HepG2 (cell line): ENCODE data around the gene BHLHE23. TPM values are rescaled to one million over a fixed set of nuclear protein-coding genes. Genes with fewer than 3 reads are reported as not detected.

ENCODE experiments used
- ATAC-seq: fragments of 200-7000 bp; cut with Tn5 transposase; 3 replicates; pipeline ENCODE4 v1.9.1; 2020; ENCODE audit warnings: mild to moderate bottlenecking, moderate library complexity
- BruUV-seq: library from RNA; stranded (reverse); fragments of 400-500 nt; replicated peaks from 2 replicates; lab custom pipeline; 2021; lab: Mats Ljungman, UMichigan
- CTCF ChIA-PET: fragments of 300-600 bp; formaldehyde crosslinking; extraction: SDS; loops from one replicate; lab custom pipeline; 2021; ENCODE audit warnings: low total read pairs, inconsistent platforms, low intra/inter-chr PET ratio; lab: Yijun Ruan, JAX
- POLR2A ChIA-PET: fragments of 350-600 bp; sonication (Branson Sonifier 250); formaldehyde crosslinking; loops from one replicate; lab custom pipeline; 2020; ENCODE audit warnings: antibody characterized with exemption, inconsistent platforms; lab: Yijun Ruan, JAX
- DNase-seq: peaks from one replicate; pipeline ENCODE4 v3.0.0-alpha.2; 2015; ENCODE audit warnings: low spot score
- FAIRE-seq: peaks from 3 replicates; lab custom pipeline; 2011; peaks lifted over from hg19 to GRCh38; lab: Jason Lieb, UNC
- H2AFZ ChIP-seq: one replicate; pipeline ENCODE4 v1.6.1; 2011; ENCODE audit warnings: low read length, inconsistent platforms
- H3K27ac ChIP-seq: fragments of 300-600 bp; 3 replicates; pipeline ENCODE4 v1.8.0; 2011; ENCODE audit warnings: mixed run types, mild to moderate bottlenecking, mixed read lengths, low read length, inconsistent platforms; ENCODE audit not compliant: insufficient read depth; ENCODE audit errors: extremely low read length
- H3K27me3 ChIP-seq, 2 experiments: fragments of 200-600 bp in 1 of 2; 2 replicates in 1 of 2; 3 replicates in 1 of 2; pipeline versions ENCODE4 v1.6.0 to v1.8.0; 2011; ENCODE audit warnings: low read length in 2 of 2, mild to moderate bottlenecking in 2 of 2, moderate library complexity in 2 of 2, inconsistent platforms in 1 of 2; ENCODE audit not compliant: insufficient read depth in 2 of 2, control insufficient read depth in 1 of 2
- H3K36me3 ChIP-seq, 2 experiments: fragments of 200-600 bp in 1 of 2; replicated peaks in 1 of 2; 2 replicates in 1 of 2; 3 replicates in 1 of 2; pipeline versions ENCODE4 v1.5.1 to v1.8.0; 2011; ENCODE audit warnings: low read length in 2 of 2, inconsistent platforms in 1 of 2; ENCODE audit not compliant: insufficient read depth in 2 of 2, control insufficient read depth in 1 of 2
- H3K4me1 ChIP-seq: 2 replicates; pipeline ENCODE4 v1.5.1; 2012; ENCODE audit warnings: low read length, inconsistent platforms; ENCODE audit not compliant: insufficient read depth
- H3K4me2 ChIP-seq: 2 replicates; pipeline ENCODE4 v1.6.0; 2011; ENCODE audit warnings: low read depth, low read length, inconsistent platforms
- H3K4me3 ChIP-seq, 3 experiments: fragments of 200-600 bp in 1 of 3; sonication (generic), shearing (Covaris generic) in 1 of 3; replicated peaks in 1 of 3; 2 replicates each; pipeline ENCODE4 v1.5.1; 2011 to 2016; ENCODE audit warnings: low read length in 3 of 3, inconsistent platforms in 2 of 3, low read depth in 2 of 3, mild to moderate bottlenecking in 2 of 3, control low read depth in 1 of 3, mixed read lengths in 1 of 3; ENCODE audit not compliant: insufficient read depth in 1 of 3
- H3K79me2 ChIP-seq: one replicate; pipeline ENCODE4 v1.6.1; 2011; ENCODE audit warnings: low read length, inconsistent platforms; ENCODE audit not compliant: insufficient read depth
- H3K9ac ChIP-seq: 2 replicates; pipeline ENCODE4 v1.6.0; 2011; ENCODE audit warnings: mild to moderate bottlenecking, low read depth, low read length, inconsistent platforms; ENCODE audit not compliant: insufficient read depth
- H3K9me3 ChIP-seq: 2 replicates; pipeline ENCODE4 v1.5.1; 2012; ENCODE audit warnings: mild to moderate bottlenecking, low read length
- H4K20me1 ChIP-seq: 2 replicates; pipeline ENCODE4 v1.6.0; 2011; ENCODE audit warnings: inconsistent platforms, mild to moderate bottlenecking, low read length, moderate library complexity; ENCODE audit not compliant: insufficient read depth
- ATAD3A ChIP-seq: sonication (generic); formaldehyde crosslinking; IDR thresholded peaks from 2 replicates; pipeline ENCODE4 v1.4.0; 2020; ENCODE audit warnings: missing genetic modification reagents
- EEA1 ChIP-seq: sonication (generic); formaldehyde crosslinking; IDR thresholded peaks from 2 replicates; pipeline ENCODE4 v1.5.1; 2020; ENCODE audit warnings: mild to moderate bottlenecking, missing genetic modification reagents, borderline replicate concordance
- GPN1 ChIP-seq: sonication (generic); formaldehyde crosslinking; IDR thresholded peaks from 2 replicates; pipeline ENCODE4 v1.5.1; 2020; ENCODE audit warnings: missing genetic modification reagents, borderline replicate concordance
- ISL2 ChIP-seq: sonication (generic); formaldehyde crosslinking; IDR thresholded peaks from 2 replicates; pipeline ENCODE4 v1.5.0; 2020; ENCODE audit warnings: missing genetic modification reagents
- KLF9 ChIP-seq: IDR thresholded peaks from 2 replicates; pipeline ENCODE4 v1.6.1; 2016; ENCODE audit warnings: low read depth
- MED1 ChIP-seq: sonication (generic); formaldehyde crosslinking; IDR thresholded peaks from 2 replicates; pipeline ENCODE4 v1.4.0; 2020; ENCODE audit warnings: missing genetic modification reagents
- MYC ChIP-seq: sonication (generic); formaldehyde crosslinking; IDR thresholded peaks from 2 replicates; pipeline ENCODE4 v1.9.0; 2021; ENCODE audit warnings: missing genetic modification reagents, borderline replicate concordance
- SIN3B ChIP-seq: fragments of 150-350 bp; IDR thresholded peaks from 2 replicates; pipeline ENCODE4 v1.6.1; 2014; ENCODE audit warnings: low read length
- SP1 ChIP-seq, 2 experiments: fragments of 450-650 bp in 1 of 2; sonication (generic) in 1 of 2; formaldehyde crosslinking in 1 of 2; IDR thresholded peaks; 2 replicates each; pipeline versions ENCODE4 v1.4.0 to v1.6.1; 2016 to 2020; ENCODE audit warnings: missing genetic modification reagents in 1 of 2
- ZFP36L2 ChIP-seq: sonication (generic); formaldehyde crosslinking; IDR thresholded peaks from 2 replicates; pipeline ENCODE4 v1.4.0; 2020; ENCODE audit warnings: missing genetic modification reagents
- ZNF225 ChIP-seq: sonication (generic); formaldehyde crosslinking; IDR thresholded peaks from 2 replicates; pipeline ENCODE4 v1.4.0; 2020; ENCODE audit warnings: mild to moderate bottlenecking, missing genetic modification reagents
- ZNF446 ChIP-seq: sonication (generic); formaldehyde crosslinking; IDR thresholded peaks from 2 replicates; pipeline ENCODE4 v1.5.0; 2020; ENCODE audit warnings: mild to moderate bottlenecking, missing genetic modification reagents
- ZNF564 ChIP-seq: sonication (generic); formaldehyde crosslinking; IDR thresholded peaks from 2 replicates; pipeline ENCODE4 v1.8.1; 2023; ENCODE audit warnings: mild to moderate bottlenecking, missing genetic modification reagents
- WGBS: methylation state at CpG from one replicate; pipeline ENCODE4 v1.1.6; 2017; ENCODE audit warnings: low lambda C conversion rate; 5-methylcytosine and 5-hydroxymethylcytosine counted together
- in situ Hi-C: cut with HindIII; loops from 2 replicates; pipeline ENCODE4 v1.10.0; 2017; ENCODE audit warnings: low pct_unique_long_range_greater_than_20kb; ENCODE audit not compliant: extremely low pct_ligation_motif_present
- intact Hi-C: fragments of 100-400 bp; cut with micrococcal nuclease; formaldehyde crosslinking; loops from one replicate; pipeline ENCODE4 v1.10.0; 2022; ENCODE audit not compliant: unreplicated experiment
- polyA plus RNA-seq, 8 experiments: library from polyadenylated mRNA; depleted of rRNA in 3 of 8; stranded (reverse) in 7 of 8; unstranded in 1 of 8; fragments of >200 nt; fragmentation: Illumina TruSeq in 4 of 8; extraction: Trizol in 4 of 8; gene quantifications; 2 replicates each; pipeline versions ENCODE4 v1.2.1 to v1.2.3, GENCODE V29; 2011 to 2016; ENCODE audit warnings: low read depth in 4 of 8, missing spikeins in 1 of 8, mixed read lengths in 1 of 8; ENCODE audit not compliant: insufficient read depth in 1 of 8
- total RNA-seq, 5 experiments: library from RNA; depleted of rRNA; stranded (reverse); fragments of >200 nt; fragmentation: Illumina TruSeq; extraction: Trizol; gene quantifications; 2 replicates each; pipeline ENCODE4 v1.2.3, GENCODE V29; 2016; ENCODE audit warnings: low read depth in 1 of 5
- TF ChIP-seq, protein P1 (sequence below): sonication (generic); formaldehyde crosslinking; IDR thresholded peaks from 2 replicates; pipeline ENCODE4 v1.4.0; 2020; ENCODE audit warnings: missing genetic modification reagents
- TF ChIP-seq, protein P2 (sequence below): sonication (generic); formaldehyde crosslinking; IDR thresholded peaks from 2 replicates; pipeline ENCODE4 v1.5.0; 2020; ENCODE audit warnings: mild to moderate bottlenecking, missing genetic modification reagents
- TF ChIP-seq, protein P3 (sequence below): sonication (generic); formaldehyde crosslinking; IDR thresholded peaks from 2 replicates; pipeline ENCODE4 v1.8.0; 2022; ENCODE audit warnings: mild to moderate bottlenecking, missing genetic modification reagents, moderate library complexity

BHLHE23 gene
- total and polyA plus RNA-seq, 2 of the 13 experiments (the other 11 are each of a cell fraction or from before 2014, with no cell fraction given), result not detected

DNA sequence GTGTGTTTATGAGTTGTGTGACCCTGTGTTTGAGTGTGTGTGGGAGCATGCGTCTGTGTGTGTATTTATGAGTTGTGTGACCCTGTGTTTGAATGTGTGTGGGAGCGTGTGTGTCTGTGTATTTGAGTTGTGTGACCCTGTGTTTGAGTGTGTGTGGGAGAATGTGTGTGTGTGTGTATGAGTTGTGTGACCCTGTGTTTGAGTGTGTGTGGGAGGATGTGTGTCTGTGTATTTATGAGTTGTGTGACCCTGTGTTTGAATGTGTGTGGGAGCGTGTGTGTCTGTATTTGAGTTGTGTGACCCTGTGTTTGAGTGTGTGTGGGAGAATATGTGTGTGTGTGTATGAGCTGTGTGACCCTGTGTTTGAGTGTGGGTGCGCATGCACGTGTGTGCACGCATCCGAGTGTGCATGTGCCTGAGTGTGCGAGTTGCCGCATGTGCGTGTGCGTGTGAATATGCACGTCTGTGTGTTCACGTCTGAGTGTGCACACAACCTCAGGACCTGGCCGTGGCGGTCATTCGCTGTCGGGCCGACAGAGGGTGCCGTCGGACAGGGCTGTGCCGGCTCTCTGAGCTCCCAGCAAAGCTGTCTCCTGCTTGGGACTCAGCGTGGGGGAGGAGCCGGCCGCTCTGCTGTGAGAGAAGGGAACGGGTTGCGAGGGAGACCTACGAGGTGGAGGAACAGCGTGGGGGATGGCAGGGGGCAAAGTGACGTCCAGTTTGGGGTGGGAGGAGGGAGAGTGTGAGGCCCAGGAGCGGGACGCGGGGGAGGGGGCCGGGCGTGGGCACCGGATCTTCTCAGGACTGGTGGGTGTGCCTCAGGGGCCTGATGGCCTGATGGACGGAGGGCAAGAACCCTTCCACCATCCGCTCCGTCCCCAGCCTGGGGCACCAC is 34.6 kb downstream of the BHLHE23 start:
- peak; percentile 63 for ATAC-seq
- WGBS, result 2% methylated on average over 33 of the region's 38 CpGs
- Histone ChIP-seq H4K20me1 (peaks cover 16% of the 10 kb centered on the region; the same call in 1 of the 2 replicates), H3K36me3 (peaks cover 0 to 5% of the 10 kb centered on the region in 2 experiments; a peak in 2 of 5 replicates), H3K27me3 (peaks cover 27 to 61% of the 10 kb centered on the region in 2 experiments), H3K4me1 (peaks cover 45% of the 10 kb centered on the region), H3K79me2 (no peaks in the 10 kb centered on the region), H3K9me3 (no peaks in the 10 kb centered on the region), H2AFZ (no peak overlapping the region), H3K27ac (no peak overlapping the region), H3K4me2 (peak overlapping the region; percentile 80), H3K4me3 (peak overlapping the region; percentile 1 to 65 (median 48); a peak in 4 of 6 replicates), H3K9ac (peak overlapping the region; percentile 63; the same call in 1 of the 2 replicates)
- CTCF ChIA-PET, result interaction anchor here (2.2 kb wide), 1 partner anchor 36 kb away, joined by 42 read pairs; no protein-coding TSS in a partner anchor
- POLR2A ChIA-PET, result interaction anchor here (0.6 to 1.3 kb wide), 9 partner anchors 12 to 601 kb away, joined by 3 to 10 read pairs (median 4); partner anchors contain the start of gene GID8
- in situ Hi-C loops (no loop called here), intact Hi-C loops (loop anchor here (1.0 to 2.0 kb wide), 3 partner anchors 17 to 37 kb away; no protein-coding TSS in a partner anchor)
- peak; percentile 91 for FAIRE-seq
- peak; percentile 79 for DNase-seq
- no TSS peak for BruUV-seq
- TF ChIP-seq ZNF564 (CRISPR knock-in tag) (no peak), ZNF446 (CRISPR knock-in tag) (no peak; the same call in 1 of the 2 replicates), GPN1 (CRISPR knock-in tag) (peak; percentile 39; the same call in 1 of the 2 replicates), ISL2 (CRISPR knock-in tag) (no peak), KLF9 (CRISPR knock-in tag) (no peak), EEA1 (CRISPR knock-in tag) (peak; percentile 90), ZNF225 (CRISPR knock-in tag) (peak; percentile 95), SIN3B (no peak; the same call in 1 of the 2 replicates), SP1 (IDR thresholded peaks at IDR 0.05) (no peak), SP1 (CRISPR knock-in tag; IDR thresholded peaks at IDR 0.05) (peak; percentile 11; the same call in 1 of the 2 replicates), ATAD3A (CRISPR knock-in tag) (0 out of 2 replicates have a peak, but pooled peaks have one; percentile 75), MYC (CRISPR knock-in tag) (peak; percentile 81), ZFP36L2 (CRISPR knock-in tag) (no peak), MED1 (CRISPR knock-in tag) (peak; percentile 71; the same call in 1 of the 2 replicates)
- TF ChIP-seq, protein P1, sequence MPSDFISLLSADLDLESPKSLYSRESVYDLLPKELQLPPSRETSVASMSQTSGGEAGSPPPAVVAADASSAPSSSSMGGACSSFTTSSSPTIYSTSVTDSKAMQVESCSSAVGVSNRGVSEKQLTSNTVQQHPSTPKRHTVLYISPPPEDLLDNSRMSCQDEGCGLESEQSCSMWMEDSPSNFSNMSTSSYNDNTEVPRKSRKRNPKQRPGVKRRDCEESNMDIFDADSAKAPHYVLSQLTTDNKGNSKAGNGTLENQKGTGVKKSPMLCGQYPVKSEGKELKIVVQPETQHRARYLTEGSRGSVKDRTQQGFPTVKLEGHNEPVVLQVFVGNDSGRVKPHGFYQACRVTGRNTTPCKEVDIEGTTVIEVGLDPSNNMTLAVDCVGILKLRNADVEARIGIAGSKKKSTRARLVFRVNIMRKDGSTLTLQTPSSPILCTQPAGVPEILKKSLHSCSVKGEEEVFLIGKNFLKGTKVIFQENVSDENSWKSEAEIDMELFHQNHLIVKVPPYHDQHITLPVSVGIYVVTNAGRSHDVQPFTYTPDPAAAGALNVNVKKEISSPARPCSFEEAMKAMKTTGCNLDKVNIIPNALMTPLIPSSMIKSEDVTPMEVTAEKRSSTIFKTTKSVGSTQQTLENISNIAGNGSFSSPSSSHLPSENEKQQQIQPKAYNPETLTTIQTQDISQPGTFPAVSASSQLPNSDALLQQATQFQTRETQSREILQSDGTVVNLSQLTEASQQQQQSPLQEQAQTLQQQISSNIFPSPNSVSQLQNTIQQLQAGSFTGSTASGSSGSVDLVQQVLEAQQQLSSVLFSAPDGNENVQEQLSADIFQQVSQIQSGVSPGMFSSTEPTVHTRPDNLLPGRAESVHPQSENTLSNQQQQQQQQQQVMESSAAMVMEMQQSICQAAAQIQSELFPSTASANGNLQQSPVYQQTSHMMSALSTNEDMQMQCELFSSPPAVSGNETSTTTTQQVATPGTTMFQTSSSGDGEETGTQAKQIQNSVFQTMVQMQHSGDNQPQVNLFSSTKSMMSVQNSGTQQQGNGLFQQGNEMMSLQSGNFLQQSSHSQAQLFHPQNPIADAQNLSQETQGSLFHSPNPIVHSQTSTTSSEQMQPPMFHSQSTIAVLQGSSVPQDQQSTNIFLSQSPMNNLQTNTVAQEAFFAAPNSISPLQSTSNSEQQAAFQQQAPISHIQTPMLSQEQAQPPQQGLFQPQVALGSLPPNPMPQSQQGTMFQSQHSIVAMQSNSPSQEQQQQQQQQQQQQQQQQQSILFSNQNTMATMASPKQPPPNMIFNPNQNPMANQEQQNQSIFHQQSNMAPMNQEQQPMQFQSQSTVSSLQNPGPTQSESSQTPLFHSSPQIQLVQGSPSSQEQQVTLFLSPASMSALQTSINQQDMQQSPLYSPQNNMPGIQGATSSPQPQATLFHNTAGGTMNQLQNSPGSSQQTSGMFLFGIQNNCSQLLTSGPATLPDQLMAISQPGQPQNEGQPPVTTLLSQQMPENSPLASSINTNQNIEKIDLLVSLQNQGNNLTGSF (CRISPR knock-in tag), result no peak
- TF ChIP-seq, protein P2, sequence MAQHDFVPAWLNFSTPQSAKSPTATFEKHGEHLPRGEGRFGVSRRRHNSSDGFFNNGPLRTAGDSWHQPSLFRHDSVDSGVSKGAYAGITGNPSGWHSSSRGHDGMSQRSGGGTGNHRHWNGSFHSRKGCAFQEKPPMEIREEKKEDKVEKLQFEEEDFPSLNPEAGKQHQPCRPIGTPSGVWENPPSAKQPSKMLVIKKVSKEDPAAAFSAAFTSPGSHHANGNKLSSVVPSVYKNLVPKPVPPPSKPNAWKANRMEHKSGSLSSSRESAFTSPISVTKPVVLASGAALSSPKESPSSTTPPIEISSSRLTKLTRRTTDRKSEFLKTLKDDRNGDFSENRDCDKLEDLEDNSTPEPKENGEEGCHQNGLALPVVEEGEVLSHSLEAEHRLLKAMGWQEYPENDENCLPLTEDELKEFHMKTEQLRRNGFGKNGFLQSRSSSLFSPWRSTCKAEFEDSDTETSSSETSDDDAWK (CRISPR knock-in tag), result no peak
- TF ChIP-seq, protein P3, sequence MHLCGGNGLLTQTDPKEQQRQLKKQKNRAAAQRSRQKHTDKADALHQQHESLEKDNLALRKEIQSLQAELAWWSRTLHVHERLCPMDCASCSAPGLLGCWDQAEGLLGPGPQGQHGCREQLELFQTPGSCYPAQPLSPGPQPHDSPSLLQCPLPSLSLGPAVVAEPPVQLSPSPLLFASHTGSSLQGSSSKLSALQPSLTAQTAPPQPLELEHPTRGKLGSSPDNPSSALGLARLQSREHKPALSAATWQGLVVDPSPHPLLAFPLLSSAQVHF (CRISPR knock-in tag), result 0 out of 2 replicates have a peak, but pooled peaks have one; percentile 45
